Measurements from ENCODE around the gene SEMA4D.
A peak's percentile ranks its signal among the peaks of the same experiment; 100 is the strongest.

The SEMA4D gene

DNA sequence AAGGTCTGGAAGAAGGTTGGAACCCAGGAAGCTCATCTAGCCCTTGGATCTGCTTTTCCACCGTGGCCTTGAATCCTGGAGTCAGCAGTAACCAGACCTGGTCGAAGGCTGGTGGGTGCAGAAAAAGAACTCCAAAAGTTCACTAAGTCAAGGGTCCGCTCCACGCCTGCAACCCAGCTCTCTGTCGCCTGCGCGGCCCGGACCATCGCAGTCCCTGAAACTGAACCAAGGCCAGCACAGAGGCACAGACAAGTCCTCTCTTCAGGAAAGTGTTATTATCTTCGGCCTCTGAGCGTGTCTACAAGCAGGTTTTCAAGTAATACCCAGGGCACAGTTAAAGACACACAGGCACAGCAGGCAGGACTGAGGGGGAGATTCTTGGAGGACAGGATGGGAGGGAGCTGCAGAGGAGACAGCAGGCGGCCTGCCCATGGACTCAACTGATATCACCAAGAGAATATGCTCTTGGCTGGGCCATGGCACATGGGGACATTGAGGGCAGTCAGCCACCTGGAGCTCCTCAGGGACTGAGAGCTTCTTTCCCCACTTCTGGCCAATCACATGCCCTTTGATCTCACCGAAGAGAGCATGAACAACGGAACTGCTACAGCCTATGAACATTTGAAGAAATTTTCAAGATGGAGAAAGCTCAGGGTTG, 45.8 kb upstream of the SEMA4D start:
- no peak for ATAC-seq (ENCODE audit: insufficient read depth, low read depth)
- Histone ChIP-seq H3K4me2 (ENCODE audit: insufficient read depth, low read length) (no peak overlapping the region), H4K20me1 (ENCODE audit: insufficient read depth, low read length) (no peaks in the 10 kb centered on the region), H3K4me3 (ENCODE audit: low read depth in 1 of 2, low read length in 2 of 2) (no peak overlapping the region), H3K27ac (ENCODE audit: low read length) (peak overlapping the region; percentile 38; the same call in 1 of the 2 replicates), H2AFZ (ENCODE audit: low read depth, low read length) (no peak overlapping the region), H3K36me3 (ENCODE audit: insufficient read depth, low read length) (no peaks in the 10 kb centered on the region), H3K4me1 (ENCODE audit: insufficient read depth, low read length) (peaks cover 24% of the 10 kb centered on the region), H3K9me3 (ENCODE audit: insufficient read depth, low read length, severe bottlenecking) (peaks cover 16% of the 10 kb centered on the region), H3K27me3 (ENCODE audit: insufficient read depth, low read length, poor library complexity) (no peaks in the 10 kb centered on the region), H3K9ac (ENCODE audit: low read depth, low read length) (no peak overlapping the region), H3K79me2 (ENCODE audit: insufficient read depth, low read length) (peaks cover 6% of the 10 kb centered on the region; the same call in 1 of the 2 replicates)
- DNase-seq: no peak
- TF ChIP-seq, protein P1, sequence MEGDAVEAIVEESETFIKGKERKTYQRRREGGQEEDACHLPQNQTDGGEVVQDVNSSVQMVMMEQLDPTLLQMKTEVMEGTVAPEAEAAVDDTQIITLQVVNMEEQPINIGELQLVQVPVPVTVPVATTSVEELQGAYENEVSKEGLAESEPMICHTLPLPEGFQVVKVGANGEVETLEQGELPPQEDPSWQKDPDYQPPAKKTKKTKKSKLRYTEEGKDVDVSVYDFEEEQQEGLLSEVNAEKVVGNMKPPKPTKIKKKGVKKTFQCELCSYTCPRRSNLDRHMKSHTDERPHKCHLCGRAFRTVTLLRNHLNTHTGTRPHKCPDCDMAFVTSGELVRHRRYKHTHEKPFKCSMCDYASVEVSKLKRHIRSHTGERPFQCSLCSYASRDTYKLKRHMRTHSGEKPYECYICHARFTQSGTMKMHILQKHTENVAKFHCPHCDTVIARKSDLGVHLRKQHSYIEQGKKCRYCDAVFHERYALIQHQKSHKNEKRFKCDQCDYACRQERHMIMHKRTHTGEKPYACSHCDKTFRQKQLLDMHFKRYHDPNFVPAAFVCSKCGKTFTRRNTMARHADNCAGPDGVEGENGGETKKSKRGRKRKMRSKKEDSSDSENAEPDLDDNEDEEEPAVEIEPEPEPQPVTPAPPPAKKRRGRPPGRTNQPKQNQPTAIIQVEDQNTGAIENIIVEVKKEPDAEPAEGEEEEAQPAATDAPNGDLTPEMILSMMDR (IDR thresholded peaks at IDR 0.05; ENCODE audit: borderline replicate concordance, extremely low read depth, low read length, poor library complexity, severe bottlenecking): no peak
- TF ChIP-seq EZH2 (IDR thresholded peaks at IDR 0.05; ENCODE audit: borderline replicate concordance, low read depth, low read length, severe bottlenecking): no peak

DNA sequence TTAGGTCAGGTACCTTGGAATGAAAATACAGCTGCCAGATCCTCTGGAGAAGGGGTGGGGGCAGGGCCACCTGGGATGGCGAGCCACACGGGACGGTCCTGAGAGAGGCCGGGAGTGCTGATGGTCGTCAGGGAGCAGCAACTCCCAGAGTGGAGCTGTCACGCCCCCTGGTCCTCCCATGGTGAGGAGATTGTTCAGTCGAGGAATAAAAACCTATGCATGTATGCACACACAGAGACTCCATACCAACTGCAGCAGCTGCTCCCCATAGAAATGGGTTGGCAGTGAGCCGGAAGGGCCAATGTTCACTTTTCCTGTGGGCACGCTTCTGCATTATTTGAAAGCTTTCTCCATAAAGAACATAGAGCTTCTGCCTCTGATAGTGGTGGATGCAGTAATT, 45.2 kb upstream of the SEMA4D start:
- Histone ChIP-seq H4K20me1 (ENCODE audit: insufficient read depth, low read length) (no peaks in the 10 kb centered on the region), H3K79me2 (ENCODE audit: insufficient read depth, low read length) (peaks cover under 1% of the 10 kb centered on the region; the same call in 1 of the 2 replicates), H3K9ac (ENCODE audit: low read depth, low read length) (no peak overlapping the region), H3K4me1 (ENCODE audit: insufficient read depth, low read length) (peaks cover 22% of the 10 kb centered on the region), H2AFZ (ENCODE audit: low read depth, low read length) (no peak overlapping the region), H3K27me3 (ENCODE audit: insufficient read depth, low read length, poor library complexity) (no peaks in the 10 kb centered on the region), H3K36me3 (ENCODE audit: insufficient read depth, low read length) (no peaks in the 10 kb centered on the region), H3K27ac (ENCODE audit: low read length) (no peak overlapping the region), H3K4me2 (ENCODE audit: insufficient read depth, low read length) (no peak overlapping the region), H3K9me3 (ENCODE audit: insufficient read depth, low read length, severe bottlenecking) (peaks cover 16% of the 10 kb centered on the region), H3K4me3 (ENCODE audit: low read depth in 1 of 2, low read length in 2 of 2) (no peak overlapping the region)
- no peak for TF ChIP-seq EZH2 (IDR thresholded peaks at IDR 0.05; ENCODE audit: borderline replicate concordance, low read depth, low read length, severe bottlenecking)
- TF ChIP-seq, protein P1 (IDR thresholded peaks at IDR 0.05; ENCODE audit: borderline replicate concordance, extremely low read depth, low read length, poor library complexity, severe bottlenecking): no peak
- DNase-seq (no peak), ATAC-seq (ENCODE audit: insufficient read depth, low read depth) (no peak)

DNA sequence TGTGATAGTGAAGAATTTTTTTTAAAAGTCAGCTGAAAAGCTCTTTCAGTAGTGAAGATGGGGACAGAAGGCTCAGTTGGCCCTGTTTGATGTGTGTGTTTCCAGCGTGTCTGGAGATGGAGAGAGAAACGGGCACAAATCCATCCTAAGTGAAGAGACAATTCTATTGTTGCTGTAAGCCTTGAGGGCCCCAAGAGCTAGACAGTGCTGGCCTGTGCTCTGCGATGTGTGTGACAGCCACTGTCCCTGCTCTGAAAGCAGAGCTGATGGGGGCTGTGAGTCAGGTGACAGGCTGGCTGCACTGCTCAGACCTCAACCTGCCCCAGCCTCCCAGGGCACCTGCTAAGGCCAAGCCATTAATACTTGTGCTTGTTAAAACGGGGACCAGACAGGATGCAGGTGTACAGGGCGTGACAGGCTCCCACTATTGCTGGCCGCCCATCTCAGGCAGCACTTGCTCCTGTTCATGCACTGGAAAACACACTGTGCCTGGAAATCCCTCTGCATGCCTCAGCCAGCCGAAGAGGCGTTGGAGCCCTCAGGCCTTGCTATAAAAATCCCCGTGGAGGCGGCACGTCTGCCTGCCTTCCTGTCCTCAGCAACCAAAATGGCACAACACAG, 44.6 kb upstream of the SEMA4D start:
- no peak overlapping the region for H3K4me2 ChIP-seq (ENCODE audit: insufficient read depth, low read length)
- H3K36me3 ChIP-seq (ENCODE audit: insufficient read depth, low read length): no peaks in the 10 kb centered on the region
- DNase-seq (no peak), ATAC-seq (ENCODE audit: insufficient read depth, low read depth) (peak; percentile 20; the same call in 1 of the 3 replicates)
- H3K9ac ChIP-seq (ENCODE audit: low read depth, low read length): no peak overlapping the region
- peak overlapping the region; percentile 7; the same call in 1 of the 2 replicates for H3K27ac ChIP-seq (ENCODE audit: low read length)
- H3K27me3 ChIP-seq (ENCODE audit: insufficient read depth, low read length, poor library complexity): no peaks in the 10 kb centered on the region
- peaks cover 22% of the 10 kb centered on the region for H3K4me1 ChIP-seq (ENCODE audit: insufficient read depth, low read length)
- H3K79me2 ChIP-seq (ENCODE audit: insufficient read depth, low read length): no peaks in the 10 kb centered on the region; the same call in 1 of the 2 replicates
- no peak overlapping the region for H2AFZ ChIP-seq (ENCODE audit: low read depth, low read length)
- H4K20me1 ChIP-seq (ENCODE audit: insufficient read depth, low read length): no peaks in the 10 kb centered on the region
- TF ChIP-seq, protein P1 (IDR thresholded peaks at IDR 0.05; ENCODE audit: borderline replicate concordance, extremely low read depth, low read length, poor library complexity, severe bottlenecking): no peak
- TF ChIP-seq EZH2 (IDR thresholded peaks at IDR 0.05; ENCODE audit: borderline replicate concordance, low read depth, low read length, severe bottlenecking): no peak
- no peak overlapping the region for H3K4me3 ChIP-seq (ENCODE audit: low read depth in 1 of 2, low read length in 2 of 2)
- H3K9me3 ChIP-seq (ENCODE audit: insufficient read depth, low read length, severe bottlenecking): peaks cover 16% of the 10 kb centered on the region
